Stimulated activated CD8-positive, alpha-beta memory T cell treated with anti-CD3 and anti-CD28 coated beads, Interleukin-7, amount 100 ng/mL, for 48 hours (primary cell): Measurements from ENCODE around the gene TNFRSF21.
"Not testable (repeated sequence)": the region's sequence is repeated elsewhere in the genome, so short reads cannot be mapped to it uniquely, and the experiment has no call there.

Experiments used
- DNase-seq, 2 donors: peaks; one replicate each; pipeline ENCODE4 v3.0.0-alpha.2; 2020; ENCODE audit warnings: low read depth in 1 of 2; ENCODE audit errors: extremely low read depth in 1 of 2

TNFRSF21 gene

DNA sequence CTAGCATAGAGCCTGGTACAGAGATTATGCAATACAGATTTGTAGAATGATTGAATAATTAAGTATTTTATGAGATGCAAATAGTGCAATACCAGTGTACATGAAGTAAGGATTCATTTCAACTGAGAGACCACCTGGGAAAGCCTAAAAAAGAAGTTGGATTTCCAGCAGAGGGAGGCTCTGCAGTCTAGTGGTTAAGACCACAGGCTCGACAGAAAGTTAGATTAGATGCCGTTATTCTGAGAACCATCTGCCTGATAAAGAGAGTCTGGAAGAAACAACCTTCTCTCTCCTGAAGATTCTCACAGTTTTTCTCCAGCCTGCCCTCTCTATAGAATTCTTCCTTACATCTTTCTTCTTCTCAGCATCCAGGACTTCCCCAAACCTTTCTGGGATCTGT lies 13.6 kb upstream of the TNFRSF21 start:
- no peak for DNase-seq

- DNase-seq = no peak
Observed at GRCh38 chr6:47321577-47321976, 11.9 kb upstream of the TNFRSF21 start.

- DNase-seq = no peak
Observed at GRCh38 chr6:47319867-47320266, 10.2 kb upstream of the TNFRSF21 start.

- no peak for DNase-seq
Observed at GRCh38 chr6:47319382-47319781, 9.7 kb upstream of the TNFRSF21 start.

- no peak for DNase-seq
Observed at GRCh38 chr6:47318236-47318989, 8.7 kb upstream of the TNFRSF21 start.

DNA sequence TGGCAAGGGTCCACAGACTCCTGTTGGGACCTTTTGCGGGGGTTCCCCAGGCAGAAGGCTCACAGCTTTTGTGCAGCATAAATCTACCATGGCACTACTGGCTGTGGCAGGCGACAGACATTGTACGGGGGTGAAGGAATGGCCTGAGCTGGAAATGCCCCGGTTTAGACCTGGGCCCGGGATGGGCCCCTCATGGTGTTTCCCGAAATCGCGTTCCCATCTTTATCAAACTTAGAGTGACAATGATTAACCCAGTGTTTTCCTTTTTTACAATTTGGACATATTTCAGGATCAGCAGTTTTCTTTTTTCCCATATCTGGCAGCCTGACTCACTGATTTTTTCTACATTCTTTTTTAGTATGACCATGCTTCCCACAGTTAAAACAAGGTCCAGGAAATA lies 5.5 kb upstream of the TNFRSF21 start:
- DNase-seq = not testable (repeated sequence)

DNA sequence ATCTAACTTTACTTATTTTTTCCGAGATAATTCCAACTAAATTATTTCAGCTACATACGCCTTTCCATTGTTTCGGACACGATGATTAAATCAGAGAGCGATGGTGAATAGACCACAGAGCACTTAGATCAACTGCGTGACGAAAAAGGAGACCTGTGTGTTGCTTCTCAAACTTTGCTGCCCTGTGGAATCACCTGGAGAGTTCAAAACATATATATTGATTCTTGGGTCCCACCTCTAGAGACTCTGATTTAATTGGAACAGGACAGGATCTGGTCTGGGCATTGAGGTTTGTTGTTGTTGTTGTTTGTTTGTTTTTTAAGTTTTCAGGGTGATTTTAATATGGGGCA lies 401 bp upstream of the TNFRSF21 start:
- DNase-seq = no peak

GRCh38 chr6:47308552-47309290 lies 984 bp downstream of the TNFRSF21 start:
- DNase-seq = no peak

GRCh38 chr6:47308198-47308517 lies 1.5 kb downstream of the TNFRSF21 start:
- DNase-seq = no peak

GRCh38 chr6:47307362-47308197 lies 2.1 kb downstream of the TNFRSF21 start:
- DNase-seq = no peak

GRCh38 chr6:47306887-47307286 lies 2.8 kb downstream of the TNFRSF21 start:
- DNase-seq = no peak

DNA sequence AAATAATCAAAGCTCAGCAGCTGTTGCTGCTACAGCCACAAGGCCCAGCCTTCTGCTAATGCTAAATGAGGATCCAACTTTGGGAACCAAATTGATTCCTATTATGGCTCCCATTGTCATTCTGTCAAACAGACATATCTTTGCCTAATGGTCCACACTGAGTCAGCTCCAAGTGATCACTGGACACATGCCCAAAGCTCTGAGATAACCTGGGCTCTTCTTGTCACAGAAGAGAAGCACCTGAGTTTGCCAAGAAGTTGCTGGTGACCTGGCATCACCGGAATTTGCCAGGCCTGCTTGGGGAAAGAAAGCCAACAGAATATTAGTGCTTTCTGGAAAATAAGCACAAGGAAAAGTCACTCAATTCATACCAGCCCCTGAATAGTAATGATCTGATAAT lies 5.8 kb downstream of the TNFRSF21 start:
- no peak for DNase-seq

- no peak for DNase-seq
Observed at GRCh38 chr6:47303342-47303741, 6.4 kb downstream of the TNFRSF21 start.

DNA sequence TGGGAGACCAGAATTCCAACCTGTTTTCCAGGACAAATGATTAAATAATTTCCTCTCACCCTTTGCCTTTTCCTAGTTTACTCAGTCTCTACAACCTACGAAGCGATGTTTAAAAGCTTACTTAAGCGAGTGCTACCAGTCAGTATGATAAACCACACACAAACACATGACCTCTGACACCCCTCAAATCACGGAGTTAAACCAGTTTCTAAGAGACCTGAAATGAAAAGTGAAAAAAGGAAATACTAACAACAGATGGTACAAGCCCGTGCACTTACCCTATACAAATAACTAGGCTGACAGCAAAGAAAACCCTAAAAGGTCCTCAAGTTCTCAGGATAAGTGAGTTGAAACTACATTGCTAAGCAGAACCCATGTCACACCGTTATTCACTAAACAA lies 7.7 kb downstream of the TNFRSF21 start:
- no peak for DNase-seq

DNA sequence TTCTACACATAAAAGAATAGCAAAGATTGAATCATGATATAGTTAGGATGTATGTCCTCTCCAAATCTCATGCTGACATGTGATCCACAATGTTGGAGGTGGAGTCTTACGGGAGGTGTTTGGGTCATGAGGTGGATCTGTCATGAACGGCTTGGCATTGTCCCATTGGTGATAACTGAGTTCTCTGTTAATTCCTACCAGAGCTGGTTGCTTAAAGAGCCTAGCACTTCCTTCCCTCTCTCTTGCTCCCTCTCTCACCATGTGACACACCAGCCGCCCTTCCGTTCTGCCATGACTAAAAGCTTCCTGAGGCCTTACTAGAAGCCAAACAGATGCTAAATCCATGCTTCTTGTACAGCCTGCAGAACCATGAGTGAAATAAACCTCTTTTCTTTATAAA lies 8.3 kb downstream of the TNFRSF21 start:
- DNase-seq = no peak

DNA sequence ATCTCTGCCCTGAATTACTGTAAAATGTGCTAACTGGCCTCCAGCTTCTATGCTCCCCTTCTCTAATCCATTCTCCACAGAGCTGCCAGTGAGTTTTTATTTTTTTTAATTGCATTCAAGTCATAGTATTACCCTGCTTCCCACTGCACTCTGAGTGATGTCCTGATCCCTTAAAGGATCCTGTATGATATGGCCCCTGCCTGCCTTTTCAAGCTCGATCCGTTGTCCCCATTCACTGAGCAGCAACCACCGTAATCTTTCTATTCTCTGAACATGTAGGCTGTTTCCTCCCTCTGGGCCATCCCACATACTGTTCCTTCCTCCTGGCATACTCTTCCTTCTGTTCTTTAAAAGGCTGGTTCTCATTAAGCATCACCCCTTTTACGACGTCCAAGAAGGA lies 9.3 kb downstream of the TNFRSF21 start:
- DNase-seq = no peak

GRCh38 chr6:47299965-47300364 lies 9.7 kb downstream of the TNFRSF21 start:
- DNase-seq = no peak

DNA sequence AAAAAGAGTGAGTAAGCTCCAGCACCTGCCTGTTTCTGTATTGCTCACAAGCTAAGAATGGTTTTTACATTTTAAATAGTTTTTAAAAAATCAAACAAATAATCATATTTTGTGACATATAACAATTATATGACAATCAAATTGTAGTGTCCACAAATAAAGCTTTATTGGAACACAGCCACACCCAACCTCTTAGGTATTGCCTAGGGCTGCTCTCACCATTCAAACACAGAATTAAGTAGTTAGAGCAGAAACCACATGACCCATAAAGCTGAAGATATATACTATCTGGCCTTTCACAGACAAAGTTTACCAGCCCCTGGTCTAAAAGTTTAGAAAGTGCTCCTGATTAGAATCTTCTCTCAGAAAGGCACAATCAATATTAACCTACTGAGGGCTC lies 11.2 kb downstream of the TNFRSF21 start:
- DNase-seq = no peak

- no peak for DNase-seq
Observed at GRCh38 chr6:47294990-47295389, 14.7 kb downstream of the TNFRSF21 start.

- no peak for DNase-seq
Observed at GRCh38 chr6:47292944-47293343, 16.8 kb downstream of the TNFRSF21 start.

DNA sequence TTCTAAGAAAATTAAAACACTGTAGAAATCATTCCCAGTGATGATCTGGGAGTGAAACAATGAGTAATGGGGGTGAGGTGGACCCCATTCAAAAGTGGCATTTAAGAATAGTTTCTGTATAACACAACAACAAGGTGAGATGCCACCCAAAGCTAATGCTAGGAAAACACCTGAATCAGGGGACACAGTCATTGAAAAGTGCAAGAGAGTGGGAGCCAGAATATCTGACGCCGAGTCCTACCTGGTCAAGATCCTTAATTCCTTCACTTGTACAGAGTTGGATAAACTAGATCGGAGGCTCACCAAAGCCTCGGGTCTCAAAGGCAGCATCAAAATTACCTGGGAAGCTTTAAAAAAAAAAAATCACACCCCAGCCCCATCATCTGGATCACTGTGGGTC lies 17.7 kb downstream of the TNFRSF21 start:
- no peak for DNase-seq
